ENCODE measurements around the gene NOTCH2.

DNA sequence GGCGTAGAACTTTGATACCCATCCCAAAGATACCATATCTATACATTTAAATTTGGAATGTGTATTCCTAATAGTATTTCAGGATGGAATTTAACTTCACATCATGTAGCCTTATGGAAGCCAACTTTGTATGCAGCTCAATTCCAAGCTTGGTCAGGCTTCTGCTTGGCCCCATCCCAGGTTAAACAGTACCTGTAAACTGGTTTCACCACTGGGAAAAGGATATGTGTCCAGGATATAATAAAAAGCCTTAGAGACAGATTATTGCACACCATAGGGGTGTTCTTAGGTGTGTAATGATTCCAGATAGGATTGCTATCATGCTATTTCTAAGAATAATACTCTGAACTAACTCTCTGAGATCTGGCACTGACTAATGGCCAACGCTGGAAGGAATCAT, 201.3 kb downstream of the NOTCH2 start:
- TF ChIP-seq, protein P1, sequence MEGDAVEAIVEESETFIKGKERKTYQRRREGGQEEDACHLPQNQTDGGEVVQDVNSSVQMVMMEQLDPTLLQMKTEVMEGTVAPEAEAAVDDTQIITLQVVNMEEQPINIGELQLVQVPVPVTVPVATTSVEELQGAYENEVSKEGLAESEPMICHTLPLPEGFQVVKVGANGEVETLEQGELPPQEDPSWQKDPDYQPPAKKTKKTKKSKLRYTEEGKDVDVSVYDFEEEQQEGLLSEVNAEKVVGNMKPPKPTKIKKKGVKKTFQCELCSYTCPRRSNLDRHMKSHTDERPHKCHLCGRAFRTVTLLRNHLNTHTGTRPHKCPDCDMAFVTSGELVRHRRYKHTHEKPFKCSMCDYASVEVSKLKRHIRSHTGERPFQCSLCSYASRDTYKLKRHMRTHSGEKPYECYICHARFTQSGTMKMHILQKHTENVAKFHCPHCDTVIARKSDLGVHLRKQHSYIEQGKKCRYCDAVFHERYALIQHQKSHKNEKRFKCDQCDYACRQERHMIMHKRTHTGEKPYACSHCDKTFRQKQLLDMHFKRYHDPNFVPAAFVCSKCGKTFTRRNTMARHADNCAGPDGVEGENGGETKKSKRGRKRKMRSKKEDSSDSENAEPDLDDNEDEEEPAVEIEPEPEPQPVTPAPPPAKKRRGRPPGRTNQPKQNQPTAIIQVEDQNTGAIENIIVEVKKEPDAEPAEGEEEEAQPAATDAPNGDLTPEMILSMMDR (IDR thresholded peaks at IDR 0.05 in 2 of 3, conservative IDR thresholded peaks at IDR 0.05 in 1 of 3; ENCODE audit: control insufficient read depth in 2 of 3, extremely low read depth in 1 of 3, insufficient read depth in 1 of 3, low read depth in 3 of 3, low read length in 3 of 3) = no peak
- TF ChIP-seq, protein P2, sequence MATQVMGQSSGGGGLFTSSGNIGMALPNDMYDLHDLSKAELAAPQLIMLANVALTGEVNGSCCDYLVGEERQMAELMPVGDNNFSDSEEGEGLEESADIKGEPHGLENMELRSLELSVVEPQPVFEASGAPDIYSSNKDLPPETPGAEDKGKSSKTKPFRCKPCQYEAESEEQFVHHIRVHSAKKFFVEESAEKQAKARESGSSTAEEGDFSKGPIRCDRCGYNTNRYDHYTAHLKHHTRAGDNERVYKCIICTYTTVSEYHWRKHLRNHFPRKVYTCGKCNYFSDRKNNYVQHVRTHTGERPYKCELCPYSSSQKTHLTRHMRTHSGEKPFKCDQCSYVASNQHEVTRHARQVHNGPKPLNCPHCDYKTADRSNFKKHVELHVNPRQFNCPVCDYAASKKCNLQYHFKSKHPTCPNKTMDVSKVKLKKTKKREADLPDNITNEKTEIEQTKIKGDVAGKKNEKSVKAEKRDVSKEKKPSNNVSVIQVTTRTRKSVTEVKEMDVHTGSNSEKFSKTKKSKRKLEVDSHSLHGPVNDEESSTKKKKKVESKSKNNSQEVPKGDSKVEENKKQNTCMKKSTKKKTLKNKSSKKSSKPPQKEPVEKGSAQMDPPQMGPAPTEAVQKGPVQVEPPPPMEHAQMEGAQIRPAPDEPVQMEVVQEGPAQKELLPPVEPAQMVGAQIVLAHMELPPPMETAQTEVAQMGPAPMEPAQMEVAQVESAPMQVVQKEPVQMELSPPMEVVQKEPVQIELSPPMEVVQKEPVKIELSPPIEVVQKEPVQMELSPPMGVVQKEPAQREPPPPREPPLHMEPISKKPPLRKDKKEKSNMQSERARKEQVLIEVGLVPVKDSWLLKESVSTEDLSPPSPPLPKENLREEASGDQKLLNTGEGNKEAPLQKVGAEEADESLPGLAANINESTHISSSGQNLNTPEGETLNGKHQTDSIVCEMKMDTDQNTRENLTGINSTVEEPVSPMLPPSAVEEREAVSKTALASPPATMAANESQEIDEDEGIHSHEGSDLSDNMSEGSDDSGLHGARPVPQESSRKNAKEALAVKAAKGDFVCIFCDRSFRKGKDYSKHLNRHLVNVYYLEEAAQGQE (IDR thresholded peaks at IDR 0.05; ENCODE audit: low read depth, low read length) = no peak
- no peak for TF ChIP-seq POLR2A (IDR thresholded peaks at IDR 0.05; ENCODE audit: low read depth, low read length)
- TF ChIP-seq, protein P3, sequence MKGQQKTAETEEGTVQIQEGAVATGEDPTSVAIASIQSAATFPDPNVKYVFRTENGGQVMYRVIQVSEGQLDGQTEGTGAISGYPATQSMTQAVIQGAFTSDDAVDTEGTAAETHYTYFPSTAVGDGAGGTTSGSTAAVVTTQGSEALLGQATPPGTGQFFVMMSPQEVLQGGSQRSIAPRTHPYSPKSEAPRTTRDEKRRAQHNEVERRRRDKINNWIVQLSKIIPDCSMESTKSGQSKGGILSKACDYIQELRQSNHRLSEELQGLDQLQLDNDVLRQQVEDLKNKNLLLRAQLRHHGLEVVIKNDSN (IDR thresholded peaks at IDR 0.05; ENCODE audit: borderline replicate concordance, extremely low read length, insufficient read depth, low read depth, low read length) = no peak
- TF ChIP-seq HDGF (IDR thresholded peaks at IDR 0.05) = no peak
- no peak for TF ChIP-seq EZH2 (IDR thresholded peaks at IDR 0.05; ENCODE audit: borderline replicate concordance, control insufficient read depth, low read depth, low read length)
- no peak for TF ChIP-seq NR2F1 (conservative IDR thresholded peaks at IDR 0.05)
- TF ChIP-seq, protein P4, sequence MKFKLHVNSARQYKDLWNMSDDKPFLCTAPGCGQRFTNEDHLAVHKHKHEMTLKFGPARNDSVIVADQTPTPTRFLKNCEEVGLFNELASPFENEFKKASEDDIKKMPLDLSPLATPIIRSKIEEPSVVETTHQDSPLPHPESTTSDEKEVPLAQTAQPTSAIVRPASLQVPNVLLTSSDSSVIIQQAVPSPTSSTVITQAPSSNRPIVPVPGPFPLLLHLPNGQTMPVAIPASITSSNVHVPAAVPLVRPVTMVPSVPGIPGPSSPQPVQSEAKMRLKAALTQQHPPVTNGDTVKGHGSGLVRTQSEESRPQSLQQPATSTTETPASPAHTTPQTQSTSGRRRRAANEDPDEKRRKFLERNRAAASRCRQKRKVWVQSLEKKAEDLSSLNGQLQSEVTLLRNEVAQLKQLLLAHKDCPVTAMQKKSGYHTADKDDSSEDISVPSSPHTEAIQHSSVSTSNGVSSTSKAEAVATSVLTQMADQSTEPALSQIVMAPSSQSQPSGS (IDR thresholded peaks at IDR 0.05; ENCODE audit: low read length) = no peak
- TF ChIP-seq, protein P5, sequence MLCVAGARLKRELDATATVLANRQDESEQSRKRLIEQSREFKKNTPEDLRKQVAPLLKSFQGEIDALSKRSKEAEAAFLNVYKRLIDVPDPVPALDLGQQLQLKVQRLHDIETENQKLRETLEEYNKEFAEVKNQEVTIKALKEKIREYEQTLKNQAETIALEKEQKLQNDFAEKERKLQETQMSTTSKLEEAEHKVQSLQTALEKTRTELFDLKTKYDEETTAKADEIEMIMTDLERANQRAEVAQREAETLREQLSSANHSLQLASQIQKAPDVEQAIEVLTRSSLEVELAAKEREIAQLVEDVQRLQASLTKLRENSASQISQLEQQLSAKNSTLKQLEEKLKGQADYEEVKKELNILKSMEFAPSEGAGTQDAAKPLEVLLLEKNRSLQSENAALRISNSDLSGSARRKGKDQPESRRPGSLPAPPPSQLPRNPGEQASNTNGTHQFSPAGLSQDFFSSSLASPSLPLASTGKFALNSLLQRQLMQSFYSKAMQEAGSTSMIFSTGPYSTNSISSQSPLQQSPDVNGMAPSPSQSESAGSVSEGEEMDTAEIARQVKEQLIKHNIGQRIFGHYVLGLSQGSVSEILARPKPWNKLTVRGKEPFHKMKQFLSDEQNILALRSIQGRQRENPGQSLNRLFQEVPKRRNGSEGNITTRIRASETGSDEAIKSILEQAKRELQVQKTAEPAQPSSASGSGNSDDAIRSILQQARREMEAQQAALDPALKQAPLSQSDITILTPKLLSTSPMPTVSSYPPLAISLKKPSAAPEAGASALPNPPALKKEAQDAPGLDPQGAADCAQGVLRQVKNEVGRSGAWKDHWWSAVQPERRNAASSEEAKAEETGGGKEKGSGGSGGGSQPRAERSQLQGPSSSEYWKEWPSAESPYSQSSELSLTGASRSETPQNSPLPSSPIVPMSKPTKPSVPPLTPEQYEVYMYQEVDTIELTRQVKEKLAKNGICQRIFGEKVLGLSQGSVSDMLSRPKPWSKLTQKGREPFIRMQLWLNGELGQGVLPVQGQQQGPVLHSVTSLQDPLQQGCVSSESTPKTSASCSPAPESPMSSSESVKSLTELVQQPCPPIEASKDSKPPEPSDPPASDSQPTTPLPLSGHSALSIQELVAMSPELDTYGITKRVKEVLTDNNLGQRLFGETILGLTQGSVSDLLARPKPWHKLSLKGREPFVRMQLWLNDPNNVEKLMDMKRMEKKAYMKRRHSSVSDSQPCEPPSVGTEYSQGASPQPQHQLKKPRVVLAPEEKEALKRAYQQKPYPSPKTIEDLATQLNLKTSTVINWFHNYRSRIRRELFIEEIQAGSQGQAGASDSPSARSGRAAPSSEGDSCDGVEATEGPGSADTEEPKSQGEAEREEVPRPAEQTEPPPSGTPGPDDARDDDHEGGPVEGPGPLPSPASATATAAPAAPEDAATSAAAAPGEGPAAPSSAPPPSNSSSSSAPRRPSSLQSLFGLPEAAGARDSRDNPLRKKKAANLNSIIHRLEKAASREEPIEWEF (IDR thresholded peaks at IDR 0.05; ENCODE audit: insufficient replicate concordance, low read depth, low read length) = no peak
- no peak for TF ChIP-seq RFX5 (IDR thresholded peaks at IDR 0.05; ENCODE audit: low read depth, low read length)

Data from GM12878 (cell line).